Measurements from ENCODE around the gene ZNF439.
"Not testable (repeated sequence)": the region's sequence is repeated elsewhere in the genome, so short reads cannot be mapped to it uniquely, and the experiment has no call there.

The ZNF439 gene

GRCh38 chr19:11821474-11822109, 26.9 kb upstream of the ZNF439 start:
- no peak for DNase-seq (ENCODE audit: low spot score)
- ChIA-PET CTCF (no interaction called here), POLR2A (ENCODE audit: low non-redundant PET) (no interaction called here)
- H3K27ac ChIP-seq: no peak overlapping the region
- TF ChIP-seq CTCF (conservative IDR thresholded peaks at IDR 0.05; ENCODE audit: low read depth): no peak

- DNase-seq (ENCODE audit: low spot score); CTCF ChIA-PET; POLR2A ChIA-PET (ENCODE audit: low non-redundant PET): not testable (repeated sequence)
These were observed 19.3 kb upstream of the ZNF439 start for GRCh38 chr19:11828957-11829876.

GRCh38 chr19:11832253-11832912, 16.1 kb upstream of the ZNF439 start:
- no peak for TF ChIP-seq CTCF (conservative IDR thresholded peaks at IDR 0.05; ENCODE audit: low read depth)
- H3K27ac ChIP-seq: no peak overlapping the region
- CTCF ChIA-PET: no interaction called here
- no peak for DNase-seq (ENCODE audit: low spot score)
- POLR2A ChIA-PET (ENCODE audit: low non-redundant PET): no interaction called here

More at GRCh38 chr19:11828957-11829876, 19.3 kb upstream of the ZNF439 start:
- H3K27ac ChIP-seq: not testable (repeated sequence)

- no peak for TF ChIP-seq CTCF (conservative IDR thresholded peaks at IDR 0.05; ENCODE audit: low read depth)
- ChIA-PET POLR2A (ENCODE audit: low non-redundant PET) (no interaction called here), CTCF (interaction anchor here (0.6 kb wide), 1 partner anchor 24 kb away, joined by 4 read pairs; no protein-coding TSS in a partner anchor)
- DNase-seq (ENCODE audit: low spot score): no peak
- no peak overlapping the region for H3K27ac ChIP-seq
These were observed 15.0 kb upstream of the ZNF439 start for GRCh38 chr19:11833541-11833940.

DNA sequence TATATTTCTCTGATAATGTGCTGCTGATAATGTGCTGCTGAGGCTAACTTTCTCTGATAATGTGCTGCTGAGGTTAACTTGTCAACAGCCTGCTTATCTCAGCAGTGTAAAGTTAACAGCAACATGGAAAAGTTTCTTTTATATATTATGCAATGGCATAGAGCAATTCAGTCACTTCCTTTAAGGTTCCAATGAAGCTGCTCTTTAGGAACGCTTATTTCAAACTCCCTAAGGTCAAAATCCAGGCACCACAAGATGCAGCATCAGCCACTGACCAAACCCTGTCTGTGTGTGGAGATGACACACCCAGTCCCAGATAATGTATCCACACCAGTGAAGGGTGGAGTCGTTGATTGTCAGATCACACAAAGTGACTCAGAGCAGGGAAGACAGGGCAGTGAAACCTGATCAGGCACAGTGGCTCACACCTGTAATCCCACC, 12.9 kb upstream of the ZNF439 start:
- DNase-seq (ENCODE audit: low spot score); CTCF ChIA-PET; H3K27ac ChIP-seq: not testable (repeated sequence)
- POLR2A ChIA-PET (ENCODE audit: low non-redundant PET): interaction anchor here (0.7 kb wide), 1 partner anchor 436 kb away, joined by 8 read pairs; no protein-coding TSS in a partner anchor

DNA sequence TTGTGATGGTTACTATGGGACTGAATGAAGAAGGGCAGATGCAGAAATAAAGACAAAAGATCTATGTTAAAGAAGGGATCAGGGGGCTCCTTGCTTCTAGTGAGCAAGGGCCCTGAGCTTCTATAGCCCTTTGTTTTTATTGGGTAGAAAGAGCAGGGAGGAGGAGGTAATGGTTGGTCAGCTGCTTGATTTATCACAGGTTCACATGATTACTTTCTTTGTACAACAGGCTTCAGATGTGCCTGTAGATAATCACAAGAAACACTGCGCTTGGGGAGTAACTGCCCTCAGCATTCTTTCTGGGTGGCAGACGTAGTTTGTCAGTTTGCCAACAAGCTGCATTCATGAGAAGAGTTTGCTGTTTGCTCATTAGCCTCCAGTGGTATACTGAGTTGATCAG, 4.8 kb upstream of the ZNF439 start:
- no peak overlapping the region for H3K27ac ChIP-seq
- DNase-seq (ENCODE audit: low spot score): no peak
- CTCF ChIA-PET: interaction anchor here (0.6 kb wide), 1 partner anchor 8 kb away, joined by 3 read pairs; no protein-coding TSS in a partner anchor
- POLR2A ChIA-PET (ENCODE audit: low non-redundant PET): no interaction called here
- no peak for TF ChIP-seq CTCF (conservative IDR thresholded peaks at IDR 0.05; ENCODE audit: low read depth)

- DNase-seq (ENCODE audit: low spot score); H3K27ac ChIP-seq; POLR2A ChIA-PET (ENCODE audit: low non-redundant PET): not testable (repeated sequence)
- CTCF ChIA-PET: interaction anchor here (0.6 to 0.9 kb wide), 2 partner anchors 9 to 10 kb away, joined by 4 read pairs; no protein-coding TSS in a partner anchor
These were observed 911 bp upstream of the ZNF439 start for GRCh38 chr19:11847615-11848014.
